ENCODE measurements around the gene ERFE.

GRCh38 chr2:238167761-238168160 lies 9.0 kb downstream of the ERFE start:
- TF ChIP-seq EP300 (IDR thresholded peaks at IDR 0.05): no peak
- TF ChIP-seq CTCF (IDR thresholded peaks at IDR 0.05): no peak

Data from gastroesophageal sphincter (tissue), 3 donors.